NCI-H2107 (cell line): ENCODE results near the gene RNF2.
"Not testable (repeated sequence)": the region's sequence is repeated elsewhere in the genome, so short reads cannot be mapped to it uniquely, and the experiment has no call there.

Source experiments
- DNase-seq: peaks from one replicate; lab custom pipeline; 2025; lab: John Stamatoyannopoulos, UW

RNF2 gene

GRCh38 chr1:185050823-185051451 lies 5.6 kb downstream of the RNF2 start:
- DNase-seq, result no peak

- no peak for DNase-seq
Observed at GRCh38 chr1:185053204-185053603, 7.8 kb downstream of the RNF2 start.

- no peak for DNase-seq
Observed at GRCh38 chr1:185054365-185055060, 9.2 kb downstream of the RNF2 start.

- DNase-seq, result no peak
Observed at GRCh38 chr1:185058110-185058509, 12.8 kb downstream of the RNF2 start.

GRCh38 chr1:185058876-185059275 lies 13.5 kb downstream of the RNF2 start:
- DNase-seq, result no peak

GRCh38 chr1:185059950-185060571 lies 14.7 kb downstream of the RNF2 start:
- no peak for DNase-seq

- no peak for DNase-seq
Observed at GRCh38 chr1:185062710-185063370, 17.5 kb downstream of the RNF2 start.

- DNase-seq, result no peak
Observed at GRCh38 chr1:185063719-185064118, 18.4 kb downstream of the RNF2 start.

GRCh38 chr1:185065006-185065405 lies 19.6 kb downstream of the RNF2 start:
- not testable (repeated sequence) for DNase-seq

- DNase-seq, result no peak
Observed at GRCh38 chr1:185066181-185066580, 20.8 kb downstream of the RNF2 start.

GRCh38 chr1:185068341-185068740 lies 23.0 kb downstream of the RNF2 start:
- no peak for DNase-seq

GRCh38 chr1:185069202-185069772 lies 23.9 kb downstream of the RNF2 start:
- no peak for DNase-seq

- DNase-seq, result no peak
Observed at GRCh38 chr1:185070051-185070450, 24.7 kb downstream of the RNF2 start.

GRCh38 chr1:185073725-185074124 lies 28.4 kb downstream of the RNF2 start:
- DNase-seq, result no peak

GRCh38 chr1:185074307-185074706 lies 28.9 kb downstream of the RNF2 start:
- DNase-seq, result no peak

- no peak for DNase-seq
Observed at GRCh38 chr1:185075476-185075875, 30.1 kb downstream of the RNF2 start.

GRCh38 chr1:185077374-185077773 lies 32.0 kb downstream of the RNF2 start:
- no peak for DNase-seq

- no peak for DNase-seq
Observed at GRCh38 chr1:185080422-185080821, 35.1 kb downstream of the RNF2 start.

- no peak for DNase-seq
Observed at GRCh38 chr1:185083818-185084217, 38.5 kb downstream of the RNF2 start.

GRCh38 chr1:185087101-185087500 lies 41.7 kb downstream of the RNF2 start:
- no peak for DNase-seq

- no peak for DNase-seq
Observed at GRCh38 chr1:185087746-185088145, 42.4 kb downstream of the RNF2 start.

GRCh38 chr1:185091480-185091879 lies 46.1 kb downstream of the RNF2 start:
- no peak for DNase-seq

GRCh38 chr1:185094761-185095160 lies 49.4 kb downstream of the RNF2 start:
- DNase-seq, result no peak
